GM19397 (cell line): ENCODE data around the gene EEF1G.
"Not testable (repeated sequence)": the region's sequence is repeated elsewhere in the genome, so short reads cannot be mapped to it uniquely, and the experiment has no call there.

Experiments used
- ATAC-seq: cut with Tn5 transposase; IDR thresholded peaks from one replicate; pipeline ENCODE4 v1.9.1; 2021; ENCODE audit warnings: mild to moderate bottlenecking, moderate library complexity; ENCODE audit not compliant: unreplicated experiment

EEF1G gene

GRCh38 chr11:62573592-62574362 is at the start of gene EEF1G:
EEF1G (minus strand) TSS chr11:62573891; CDS start chr11:62573842, 49 bp downstream.
- ATAC-seq: peak; percentile 91

- ATAC-seq: no peak
These were observed 48.9 kb upstream of the EEF1G start for GRCh38 chr11:62622476-62623089.

- peak; percentile 93 for ATAC-seq
These were observed 48.1 kb upstream of the EEF1G start, which contains the start of gene B3GAT3 for GRCh38 chr11:62621567-62622470. B3GAT3 (minus strand) TSS chr11:62621986; CDS start chr11:62621947, 39 bp downstream.

GRCh38 chr11:62621027-62621566 is 47.4 kb upstream of the EEF1G start:
- ATAC-seq: no peak

- not testable (repeated sequence) for ATAC-seq
These were observed 43.3 kb upstream of the EEF1G start for GRCh38 chr11:62616957-62617356.

GRCh38 chr11:62615521-62615920 is 41.8 kb upstream of the EEF1G start:
- no peak for ATAC-seq

GRCh38 chr11:62614275-62614674 is 40.6 kb upstream of the EEF1G start:
- ATAC-seq: no peak

GRCh38 chr11:62613291-62613778 is 39.6 kb upstream of the EEF1G start:
- ATAC-seq: no peak

GRCh38 chr11:62612366-62613290 is 38.9 kb upstream of the EEF1G start, which contains the start of the genes EML3 and ROM1:
EML3 (minus strand) TSS chr11:62612775; CDS start chr11:62612457, 318 bp downstream.
ROM1 (plus strand) TSS chr11:62613257; CDS start chr11:62613282, 25 bp downstream.
- ATAC-seq: peak; percentile 67

- no peak for ATAC-seq
These were observed 38.1 kb upstream of the EEF1G start for GRCh38 chr11:62611705-62612365.

GRCh38 chr11:62610814-62611704 is 37.4 kb upstream of the EEF1G start:
- no peak for ATAC-seq

- ATAC-seq: no peak
These were observed 36.7 kb upstream of the EEF1G start for GRCh38 chr11:62610403-62610802.

GRCh38 chr11:62608776-62609175 is 35.1 kb upstream of the EEF1G start:
- no peak for ATAC-seq

GRCh38 chr11:62607714-62608113 is 34.0 kb upstream of the EEF1G start:
- ATAC-seq: no peak

- no peak for ATAC-seq
These were observed 32.2 kb upstream of the EEF1G start for GRCh38 chr11:62605902-62606301.

GRCh38 chr11:62605467-62605866 is 31.8 kb upstream of the EEF1G start:
- no peak for ATAC-seq

- no peak for ATAC-seq
These were observed 30.9 kb upstream of the EEF1G start for GRCh38 chr11:62604460-62605120.
